Umbilical cord (tissue), 2 donors: ENCODE results near the gene SULT2B1. TPM values are rescaled to one million over a fixed set of nuclear protein-coding genes. Genes with fewer than 3 reads are reported as not detected.
"Not testable (repeated sequence)": the region's sequence is repeated elsewhere in the genome, so short reads cannot be mapped to it uniquely, and the experiment has no call there.

Experiments
- DNase-seq: peaks from one replicate; pipeline ENCODE4 v3.0.0-alpha.2; 2015; ENCODE audit warnings: low spot score
- total RNA-seq: library from RNA; depleted of rRNA; stranded (reverse); fragments of >200 nt; gene quantifications from one replicate; pipeline ENCODE4 v1.2.3, GENCODE V29; 2014; ENCODE audit warnings: low replicate concordance; ENCODE audit not compliant: insufficient read depth

SULT2B1 gene
- total RNA-seq = not detected

- DNase-seq = no peak
These were observed at the start of gene SULT2B1 for GRCh38 chr19:48551437-48552302. Gene SULT2B1, plus strand, starts transcription at chr19:48552172. Its CDS starts 81 bp downstream, at chr19:48552253.

- no peak for DNase-seq
These were observed 49.5 kb upstream of the SULT2B1 start for GRCh38 chr19:48502350-48503018.

- DNase-seq = no peak
These were observed 45.7 kb upstream of the SULT2B1 start for GRCh38 chr19:48506138-48506733.

GRCh38 chr19:48507911-48508439 is 44.0 kb upstream of the SULT2B1 start:
- DNase-seq = no peak

- no peak for DNase-seq
These were observed 43.1 kb upstream of the SULT2B1 start for GRCh38 chr19:48508729-48509411.

- no peak for DNase-seq
These were observed 42.3 kb upstream of the SULT2B1 start for GRCh38 chr19:48509467-48510194.

- DNase-seq = peak; percentile 57
These were observed 41.3 kb upstream of the SULT2B1 start for GRCh38 chr19:48510421-48511268.

- DNase-seq = no peak
These were observed 40.6 kb upstream of the SULT2B1 start for GRCh38 chr19:48511321-48511731.

GRCh38 chr19:48511800-48512503 is 40.0 kb upstream of the SULT2B1 start, which contains the start of gene LMTK3:
Gene LMTK3, minus strand, starts transcription at chr19:48511835. Its CDS starts 259 bp downstream, at chr19:48511576.
- DNase-seq = no peak

GRCh38 chr19:48512504-48513288 is 39.3 kb upstream of the SULT2B1 start:
- DNase-seq = no peak

GRCh38 chr19:48513289-48514122 is 38.5 kb upstream of the SULT2B1 start:
- peak; percentile 71 for DNase-seq

GRCh38 chr19:48514123-48514458 is 37.9 kb upstream of the SULT2B1 start:
- DNase-seq = no peak

GRCh38 chr19:48516536-48516935 is 35.4 kb upstream of the SULT2B1 start:
- DNase-seq = no peak

GRCh38 chr19:48518207-48518606 is 33.8 kb upstream of the SULT2B1 start:
- DNase-seq = no peak

- DNase-seq = not testable (repeated sequence)
These were observed 32.5 kb upstream of the SULT2B1 start for GRCh38 chr19:48519426-48519825.

- DNase-seq = no peak
These were observed 31.8 kb upstream of the SULT2B1 start for GRCh38 chr19:48520134-48520533.

- DNase-seq = no peak
These were observed 27.8 kb upstream of the SULT2B1 start for GRCh38 chr19:48524221-48524620.
